Measurements from ENCODE around the gene TFEB. TPM values are rescaled to one million over a fixed set of nuclear protein-coding genes. Genes with fewer than 3 reads are reported as not detected.

Gene TFEB
- total and polyA plus RNA-seq, 5 donors, result 31.6 to 51.1 (median 45.7) TPM

- no peaks in the 10 kb centered on the region for H3K9me3 ChIP-seq (ENCODE audit: control insufficient read depth, low read length)
- 94% methylated on average over 2 of the region's 2 CpGs for WGBS
- H3K27ac ChIP-seq (ENCODE audit: low read length), result no peak overlapping the region
- no peak overlapping the region for H3K4me3 ChIP-seq (ENCODE audit: low read length)
- H3K27me3 ChIP-seq (ENCODE audit: control insufficient read depth, insufficient read depth), result no peaks in the 10 kb centered on the region
- DNase-seq (no peak), ATAC-seq (no peak)
- intact Hi-C loops (cut with DNase I), result no loop called here
- H3K4me1 ChIP-seq (ENCODE audit: control insufficient read depth, insufficient read depth, low read length), result peaks cover 3% of the 10 kb centered on the region
These were observed 42.7 kb downstream of the TFEB start for GRCh38 chr6:41692730-41693129.

- DNase-seq (no peak), ATAC-seq (no peak)
- Histone ChIP-seq H3K4me1 (ENCODE audit: control insufficient read depth, insufficient read depth, low read length) (peaks cover 3% of the 10 kb centered on the region), H3K4me3 (ENCODE audit: low read length) (no peak overlapping the region), H3K9me3 (ENCODE audit: control insufficient read depth, low read length) (no peaks in the 10 kb centered on the region), H3K27me3 (ENCODE audit: control insufficient read depth, insufficient read depth) (no peaks in the 10 kb centered on the region), H3K27ac (ENCODE audit: low read length) (no peak overlapping the region)
- intact Hi-C loops (cut with DNase I), result no loop called here
These were observed 43.2 kb downstream of the TFEB start for GRCh38 chr6:41692080-41692675.

- ATAC-seq (no peak), DNase-seq (peak in 1 of 3 donors; percentile 7)
- intact Hi-C loops (cut with DNase I), result no loop called here
- Histone ChIP-seq H3K27ac (ENCODE audit: low read length) (no peak overlapping the region), H3K4me3 (ENCODE audit: low read length) (no peak overlapping the region), H3K27me3 (ENCODE audit: control insufficient read depth, insufficient read depth) (no peaks in the 10 kb centered on the region), H3K9me3 (ENCODE audit: control insufficient read depth, low read length) (no peaks in the 10 kb centered on the region), H3K4me1 (ENCODE audit: control insufficient read depth, insufficient read depth, low read length) (peaks cover 3% of the 10 kb centered on the region)
- 85% methylated on average over 8 of the region's 8 CpGs for WGBS
These were observed 43.9 kb downstream of the TFEB start for GRCh38 chr6:41691426-41692079.

DNA sequence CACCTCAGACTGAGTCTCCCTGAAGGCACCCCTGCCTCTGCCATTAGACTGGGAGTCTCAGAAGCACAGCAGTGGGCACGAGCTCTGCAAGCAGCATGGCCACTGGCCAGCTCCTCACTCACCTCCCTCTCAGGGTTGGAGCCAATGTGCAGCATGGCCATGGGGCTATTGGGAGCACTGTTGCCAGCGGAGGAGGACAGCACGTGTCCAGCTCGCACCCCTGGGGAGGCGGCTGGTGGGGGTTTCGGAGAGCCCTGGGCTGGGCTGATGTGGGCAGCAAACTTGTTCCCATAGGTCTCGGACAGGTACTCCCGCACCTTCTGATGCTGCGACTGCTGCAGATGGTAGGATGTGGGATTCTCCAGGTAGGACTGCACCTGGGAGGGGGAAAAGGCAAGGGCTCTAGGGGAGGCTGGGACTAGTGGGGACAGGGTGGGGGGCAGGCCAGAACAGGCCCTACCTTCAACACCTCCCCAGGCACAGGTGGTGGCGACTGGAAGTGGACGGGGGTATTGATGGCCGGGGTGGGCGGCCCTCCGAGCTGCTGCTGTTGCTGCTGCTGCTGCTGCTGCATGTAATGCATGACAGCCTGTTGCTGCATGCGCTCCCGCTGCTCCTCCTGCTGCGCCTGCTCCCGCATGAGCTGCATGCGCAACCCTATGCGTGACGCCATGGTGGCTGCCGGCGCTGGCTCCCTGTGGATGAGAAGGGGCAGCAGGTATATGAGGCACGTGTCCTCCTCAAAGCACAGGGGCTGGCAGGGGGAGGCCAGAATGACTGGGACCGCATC is 44.7 kb downstream of the TFEB start:
- intact Hi-C loops (cut with DNase I), result no loop called here
- Histone ChIP-seq H3K27me3 (ENCODE audit: control insufficient read depth, insufficient read depth) (no peaks in the 10 kb centered on the region), H3K4me1 (ENCODE audit: control insufficient read depth, insufficient read depth, low read length) (peaks cover 3% of the 10 kb centered on the region), H3K4me3 (ENCODE audit: low read length) (no peak overlapping the region), H3K27ac (ENCODE audit: low read length) (no peak overlapping the region), H3K9me3 (ENCODE audit: control insufficient read depth, low read length) (no peaks in the 10 kb centered on the region)
- DNase-seq (no peak), ATAC-seq (no peak)
- 94% methylated on average over 25 of the region's 25 CpGs for WGBS

DNA sequence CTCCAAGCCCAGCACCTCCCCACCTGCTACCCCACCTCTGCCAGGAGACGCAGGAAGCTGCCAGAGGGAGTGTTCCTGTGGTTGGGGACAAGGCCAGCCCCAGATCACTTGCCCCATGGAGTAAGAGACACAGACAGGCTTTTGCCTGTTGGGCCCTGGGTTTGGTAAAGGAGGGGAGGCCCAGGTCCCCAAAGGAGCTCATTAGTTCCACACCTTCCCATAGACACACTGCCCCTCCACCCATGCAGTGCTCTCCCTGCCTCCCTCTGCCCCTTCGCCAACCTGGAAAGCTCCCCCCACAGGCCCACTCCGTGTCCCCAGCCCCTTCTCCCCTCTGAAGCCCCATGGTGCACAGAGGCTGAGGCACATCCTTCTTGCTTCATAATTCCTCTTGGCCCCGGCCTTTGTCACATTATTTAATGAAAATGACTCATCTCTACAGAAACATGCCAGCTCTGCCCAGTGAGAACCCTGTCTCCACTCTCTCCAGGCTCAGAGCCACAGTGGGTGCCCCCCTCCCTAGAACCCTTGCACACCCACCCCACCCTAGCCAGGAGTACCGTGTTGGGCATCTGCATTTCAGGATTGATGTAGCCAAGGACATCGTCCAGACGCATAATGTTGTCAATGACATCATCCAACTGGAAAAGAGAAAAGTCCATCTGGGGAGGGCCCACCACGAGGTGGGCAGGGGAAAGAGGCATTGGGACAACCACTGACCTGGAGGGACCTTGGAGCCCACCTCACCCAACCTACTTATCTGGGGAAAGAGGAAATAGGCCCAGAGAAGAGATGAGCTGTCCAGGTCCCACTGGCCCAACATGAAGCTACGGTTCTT is 46.0 kb downstream of the TFEB start:
- Histone ChIP-seq H3K4me3 (ENCODE audit: low read length) (no peak overlapping the region), H3K4me1 (ENCODE audit: control insufficient read depth, insufficient read depth, low read length) (peaks cover 3% of the 10 kb centered on the region), H3K9me3 (ENCODE audit: control insufficient read depth, low read length) (no peaks in the 10 kb centered on the region), H3K27me3 (ENCODE audit: control insufficient read depth, insufficient read depth) (no peaks in the 10 kb centered on the region), H3K27ac (ENCODE audit: low read length) (no peak overlapping the region)
- peak in 1 of 3 donors; percentile 9 for DNase-seq
- intact Hi-C loops (cut with DNase I), result loop anchor here (5.0 to 10.0 kb wide), 3 partner anchors 225 to 322 kb away; no protein-coding TSS in a partner anchor
- WGBS, result 65% methylated on average over 9 of the region's 9 CpGs
- ATAC-seq, result no peak

- WGBS, result 80% methylated on average over 5 of the region's 5 CpGs
- DNase-seq, result no peak
- no peak overlapping the region for H3K27ac ChIP-seq (ENCODE audit: low read length)
- intact Hi-C loops (cut with DNase I), result loop anchor here (5.0 to 10.0 kb wide), 3 partner anchors 224 to 321 kb away; no protein-coding TSS in a partner anchor
- no peak overlapping the region for H3K4me3 ChIP-seq (ENCODE audit: low read length)
- H3K27me3 ChIP-seq (ENCODE audit: control insufficient read depth, insufficient read depth), result no peaks in the 10 kb centered on the region
- no peaks in the 10 kb centered on the region for H3K9me3 ChIP-seq (ENCODE audit: control insufficient read depth, low read length)
- ATAC-seq, result no peak
- peaks cover 1% of the 10 kb centered on the region for H3K4me1 ChIP-seq (ENCODE audit: control insufficient read depth, insufficient read depth, low read length)
These were observed 47.0 kb downstream of the TFEB start for GRCh38 chr6:41688256-41688965.

DNA sequence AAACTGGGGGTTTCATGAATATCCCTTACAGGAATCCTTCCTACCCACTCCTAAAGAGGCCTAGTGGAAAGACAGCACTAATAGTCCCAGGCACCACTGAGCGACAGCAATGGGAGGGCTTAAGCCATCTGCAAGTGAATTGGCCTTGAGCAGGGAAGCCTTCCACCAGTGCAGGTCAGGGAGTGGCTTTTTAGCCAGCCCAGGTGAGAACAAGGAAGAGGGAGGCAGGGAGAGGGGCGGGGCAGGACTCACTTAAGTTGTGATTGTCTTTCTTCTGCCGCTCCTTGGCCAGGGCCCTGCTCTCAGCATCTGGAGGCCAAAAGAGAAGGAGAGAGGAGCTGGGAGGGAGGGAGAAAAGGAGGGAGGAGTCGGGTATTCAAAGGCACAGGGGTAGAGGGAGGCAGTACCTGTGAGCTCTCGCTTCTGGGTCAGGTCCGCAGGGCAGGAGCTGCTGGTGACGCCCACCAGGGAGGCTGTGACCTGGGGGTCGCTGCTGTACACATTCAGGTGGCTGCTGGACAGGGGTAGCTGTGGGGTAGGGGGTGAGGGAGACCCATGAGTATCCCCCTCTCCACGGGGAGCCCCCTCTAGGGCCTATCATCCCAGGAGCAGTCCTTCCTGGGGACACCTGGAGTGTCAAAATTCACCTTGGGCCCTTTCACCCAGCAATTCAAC is 47.8 kb downstream of the TFEB start:
- H3K9me3 ChIP-seq (ENCODE audit: control insufficient read depth, low read length), result no peaks in the 10 kb centered on the region
- DNase-seq (no peak), ATAC-seq (no peak)
- H3K27me3 ChIP-seq (ENCODE audit: control insufficient read depth, insufficient read depth), result no peaks in the 10 kb centered on the region
- H3K4me3 ChIP-seq (ENCODE audit: low read length), result no peak overlapping the region
- H3K27ac ChIP-seq (ENCODE audit: low read length), result no peak overlapping the region
- H3K4me1 ChIP-seq (ENCODE audit: control insufficient read depth, insufficient read depth, low read length), result no peaks in the 10 kb centered on the region
- intact Hi-C loops (cut with DNase I), result loop anchor here (5.0 to 10.0 kb wide), 3 partner anchors 223 to 320 kb away; no protein-coding TSS in a partner anchor
- WGBS, result 77% methylated on average over 9 of the region's 9 CpGs

DNA sequence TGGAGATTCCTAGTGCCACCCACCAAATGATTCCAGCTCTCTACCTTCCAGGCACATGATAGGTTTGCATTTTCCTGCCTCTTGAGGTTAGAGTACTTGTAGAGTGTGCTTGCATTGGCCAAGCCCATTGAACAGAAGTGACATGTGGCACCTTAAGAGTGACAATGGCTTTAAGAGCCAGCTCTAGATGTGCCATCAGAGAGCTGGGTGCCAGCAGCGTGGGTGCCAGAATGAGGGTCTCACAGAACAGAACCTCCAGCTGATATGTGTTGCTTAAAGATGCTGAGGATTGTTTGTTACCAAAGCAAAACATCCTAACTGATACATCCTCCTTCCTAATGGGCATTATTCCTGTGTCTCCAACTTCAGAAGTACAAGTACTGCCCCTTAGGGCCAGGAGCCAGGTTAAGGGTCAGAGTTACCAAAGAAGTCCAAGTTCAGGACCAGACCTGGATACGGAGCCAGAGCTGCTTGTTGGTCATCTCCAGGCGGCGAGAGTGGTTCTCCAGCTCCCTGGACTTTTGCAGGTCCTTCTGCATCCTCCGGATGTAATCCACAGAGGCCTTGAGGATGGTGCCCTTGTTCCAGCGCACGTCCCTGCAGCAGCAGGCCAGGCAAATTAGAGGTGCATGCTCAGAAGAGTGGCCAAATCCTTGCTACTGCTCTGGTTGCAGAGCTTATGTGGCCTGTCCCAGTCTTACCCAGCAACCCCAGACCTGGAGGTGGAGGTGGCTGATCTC is 49.6 kb downstream of the TFEB start:
- intact Hi-C loops (cut with DNase I), result loop anchor here (5.0 to 10.0 kb wide), 3 partner anchors 221 to 319 kb away; no protein-coding TSS in a partner anchor
- no peak for DNase-seq
- 87% methylated on average over 7 of the region's 7 CpGs for WGBS

GRCh38 chr6:41684311-41685180 is 50.9 kb downstream of the TFEB start:
- H3K4me3 ChIP-seq (ENCODE audit: low read length), result no peak overlapping the region
- no peaks in the 10 kb centered on the region for H3K27me3 ChIP-seq (ENCODE audit: control insufficient read depth, insufficient read depth)
- no peaks in the 10 kb centered on the region for H3K4me1 ChIP-seq (ENCODE audit: control insufficient read depth, insufficient read depth, low read length)
- intact Hi-C loops (cut with DNase I), result loop anchor here (1.0 to 10.0 kb wide), 5 partner anchors 81 to 317 kb away; no protein-coding TSS in a partner anchor
- 84% methylated on average over 25 of the region's 25 CpGs for WGBS
- ATAC-seq, result no peak
- no peak overlapping the region for H3K27ac ChIP-seq (ENCODE audit: low read length)
- no peaks in the 10 kb centered on the region for H3K9me3 ChIP-seq (ENCODE audit: control insufficient read depth, low read length)
- DNase-seq, result no peak

More for the DNA sequence above, 49.6 kb downstream of the TFEB start:
- no peaks in the 10 kb centered on the region for H3K9me3 ChIP-seq (ENCODE audit: control insufficient read depth, low read length)
- no peaks in the 10 kb centered on the region for H3K27me3 ChIP-seq (ENCODE audit: control insufficient read depth, insufficient read depth)
- no peak for ATAC-seq
- H3K27ac ChIP-seq (ENCODE audit: low read length), result no peak overlapping the region
- no peaks in the 10 kb centered on the region for H3K4me1 ChIP-seq (ENCODE audit: control insufficient read depth, insufficient read depth, low read length)
- no peak overlapping the region for H3K4me3 ChIP-seq (ENCODE audit: low read length)
